LNCAP (cell line): ENCODE data around the gene SARS1.

Experiments
- TF ChIP-seq, protein P1 (sequence below): fragments of 450-650 bp; IDR thresholded peaks from 2 replicates; pipeline ENCODE4 v1.5.1; 2017; ENCODE audit warnings: mild to moderate bottlenecking

SARS1 gene

DNA sequence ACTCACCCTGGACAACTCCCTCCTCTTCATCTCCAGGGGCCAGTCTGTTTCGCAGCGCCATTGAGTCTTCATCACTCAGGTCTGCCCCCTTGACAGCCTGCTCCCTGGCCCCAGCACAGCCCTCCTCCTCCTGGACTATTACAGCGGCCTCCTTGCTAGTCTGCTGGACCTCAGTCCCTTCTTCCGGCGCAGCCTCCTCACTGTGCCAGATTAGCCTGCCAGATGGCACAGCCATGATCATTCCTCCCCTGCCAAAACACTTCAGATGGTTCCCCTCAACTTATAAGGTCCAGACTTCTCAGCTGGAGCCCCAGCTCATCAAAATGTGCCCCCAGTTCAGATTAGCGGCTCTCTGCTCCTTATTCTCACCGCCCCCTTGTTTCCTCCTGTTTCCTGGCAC is 28.7 kb downstream of the SARS1 start:
- TF ChIP-seq, protein P1, sequence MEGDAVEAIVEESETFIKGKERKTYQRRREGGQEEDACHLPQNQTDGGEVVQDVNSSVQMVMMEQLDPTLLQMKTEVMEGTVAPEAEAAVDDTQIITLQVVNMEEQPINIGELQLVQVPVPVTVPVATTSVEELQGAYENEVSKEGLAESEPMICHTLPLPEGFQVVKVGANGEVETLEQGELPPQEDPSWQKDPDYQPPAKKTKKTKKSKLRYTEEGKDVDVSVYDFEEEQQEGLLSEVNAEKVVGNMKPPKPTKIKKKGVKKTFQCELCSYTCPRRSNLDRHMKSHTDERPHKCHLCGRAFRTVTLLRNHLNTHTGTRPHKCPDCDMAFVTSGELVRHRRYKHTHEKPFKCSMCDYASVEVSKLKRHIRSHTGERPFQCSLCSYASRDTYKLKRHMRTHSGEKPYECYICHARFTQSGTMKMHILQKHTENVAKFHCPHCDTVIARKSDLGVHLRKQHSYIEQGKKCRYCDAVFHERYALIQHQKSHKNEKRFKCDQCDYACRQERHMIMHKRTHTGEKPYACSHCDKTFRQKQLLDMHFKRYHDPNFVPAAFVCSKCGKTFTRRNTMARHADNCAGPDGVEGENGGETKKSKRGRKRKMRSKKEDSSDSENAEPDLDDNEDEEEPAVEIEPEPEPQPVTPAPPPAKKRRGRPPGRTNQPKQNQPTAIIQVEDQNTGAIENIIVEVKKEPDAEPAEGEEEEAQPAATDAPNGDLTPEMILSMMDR = no peak

GRCh38 chr1:109243221-109243620 is 29.5 kb downstream of the SARS1 start:
- TF ChIP-seq, protein P1 = no peak

DNA sequence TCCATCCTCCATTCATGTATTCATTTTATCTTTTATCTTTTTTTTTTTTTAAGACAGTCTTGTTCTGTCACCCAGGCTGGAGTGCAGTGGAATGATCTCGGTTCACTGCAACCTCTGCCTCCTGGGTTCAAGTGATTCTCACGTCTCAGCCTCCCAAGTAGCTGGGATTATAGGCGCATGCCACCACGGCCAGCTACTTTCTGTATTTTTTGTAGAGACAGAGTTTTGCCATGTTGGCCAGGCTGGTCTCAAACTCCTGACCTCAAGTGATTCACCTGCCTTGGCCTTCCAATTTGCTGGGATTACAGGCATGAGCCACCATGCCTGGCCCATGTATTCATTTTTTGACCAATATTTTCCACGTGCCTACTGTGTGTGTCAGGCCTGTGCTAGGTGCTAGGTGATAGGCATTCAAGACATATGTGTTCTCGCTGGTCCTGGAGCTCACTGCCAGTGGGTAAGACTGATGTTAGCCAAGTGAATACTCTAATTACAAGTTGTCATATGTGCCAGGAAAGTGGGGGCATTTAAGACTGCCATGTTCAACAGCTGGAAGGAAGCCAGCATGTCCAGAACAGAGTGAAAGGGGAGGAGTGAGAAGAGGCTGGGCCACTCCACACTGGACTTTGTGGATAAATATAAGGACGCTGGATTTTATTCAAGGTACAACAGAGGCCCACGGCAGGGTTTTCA is 30.3 kb downstream of the SARS1 start:
- TF ChIP-seq, protein P1 = no peak

GRCh38 chr1:109246141-109246551 is 32.4 kb downstream of the SARS1 start:
- TF ChIP-seq, protein P1 = no peak

GRCh38 chr1:109247401-109248365 is 34.0 kb downstream of the SARS1 start:
- TF ChIP-seq, protein P1 = no peak

DNA sequence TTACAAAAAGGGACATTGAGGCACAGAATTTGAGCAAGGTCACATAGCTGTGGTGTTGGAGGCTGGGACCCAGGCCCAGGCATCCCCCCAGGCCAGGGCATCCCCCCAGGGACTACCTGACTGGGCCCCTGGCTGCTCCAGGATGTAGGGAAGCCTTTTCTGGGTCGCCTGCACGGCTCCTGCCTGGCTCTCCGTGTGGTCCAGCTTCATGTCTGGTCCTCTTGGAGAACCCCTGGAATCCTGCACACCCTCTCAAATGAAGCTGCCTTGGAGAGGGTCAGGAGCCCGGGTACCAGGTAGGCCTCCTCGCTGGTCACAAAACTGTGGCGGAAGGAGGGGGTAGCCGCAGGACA is 34.7 kb downstream of the SARS1 start:
- TF ChIP-seq, protein P1 = no peak

DNA sequence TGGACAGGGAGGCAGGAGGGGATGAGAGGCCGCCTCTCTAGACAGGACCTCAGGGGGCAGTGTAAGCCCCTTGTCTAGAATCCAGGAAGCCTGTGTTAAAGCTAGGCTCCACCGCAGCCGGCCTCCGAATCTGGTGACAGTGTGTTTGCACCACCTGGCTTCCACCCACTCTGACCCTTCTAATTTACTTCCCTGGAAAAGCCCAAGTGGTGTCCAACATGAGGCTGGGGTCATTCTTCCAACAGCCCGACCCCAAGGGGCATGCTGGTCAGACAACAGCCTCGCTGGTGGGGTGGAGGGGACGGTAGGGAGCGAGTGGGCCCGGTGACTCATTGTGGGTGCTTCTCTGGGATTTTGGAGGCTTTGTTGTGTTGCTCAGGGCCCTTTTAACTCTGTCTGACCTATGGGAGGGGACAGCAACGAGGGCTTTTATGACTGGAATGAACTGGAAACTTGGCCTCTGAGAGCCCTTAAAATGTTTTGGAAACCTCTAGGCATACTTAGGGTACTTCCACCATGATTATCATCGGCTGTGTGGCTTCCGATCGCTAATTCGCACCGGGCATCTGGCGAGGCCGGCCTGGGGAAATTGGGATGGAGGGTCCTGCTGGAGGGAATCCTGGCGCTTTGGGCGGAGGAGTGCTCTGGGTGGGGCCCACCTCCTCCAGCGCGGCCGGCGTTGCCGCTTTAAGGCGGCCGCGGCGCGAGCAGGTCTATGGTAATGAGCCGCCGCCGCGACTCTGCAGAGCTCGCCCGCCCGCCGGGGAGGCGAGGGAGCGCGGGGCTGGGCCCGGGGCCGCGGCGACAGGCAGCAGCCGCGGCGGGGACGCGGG is 35.3 kb downstream of the SARS1 start, which contains the start of gene CELSR2:
CELSR2 (plus strand) TSS at position 743 of the 833 bp plus-strand sequence. CDS start 541 bp downstream, outside the sequence.
- TF ChIP-seq, protein P1 = no peak
